Activated T-cell treated with anti-CD3 and anti-CD28 coated beads for 24 hours (primary cell): ENCODE measurements around the gene PATL1.
A peak's percentile ranks its signal among the peaks of the same experiment; 100 is the strongest.
"Not testable (repeated sequence)": the region's sequence is repeated elsewhere in the genome, so short reads cannot be mapped to it uniquely, and the experiment has no call there.

Experiments used
- DNase-seq: peaks from one replicate; pipeline ENCODE4 v3.0.0-alpha.2; 2020; ENCODE audit warnings: low read depth

PATL1 gene

DNA sequence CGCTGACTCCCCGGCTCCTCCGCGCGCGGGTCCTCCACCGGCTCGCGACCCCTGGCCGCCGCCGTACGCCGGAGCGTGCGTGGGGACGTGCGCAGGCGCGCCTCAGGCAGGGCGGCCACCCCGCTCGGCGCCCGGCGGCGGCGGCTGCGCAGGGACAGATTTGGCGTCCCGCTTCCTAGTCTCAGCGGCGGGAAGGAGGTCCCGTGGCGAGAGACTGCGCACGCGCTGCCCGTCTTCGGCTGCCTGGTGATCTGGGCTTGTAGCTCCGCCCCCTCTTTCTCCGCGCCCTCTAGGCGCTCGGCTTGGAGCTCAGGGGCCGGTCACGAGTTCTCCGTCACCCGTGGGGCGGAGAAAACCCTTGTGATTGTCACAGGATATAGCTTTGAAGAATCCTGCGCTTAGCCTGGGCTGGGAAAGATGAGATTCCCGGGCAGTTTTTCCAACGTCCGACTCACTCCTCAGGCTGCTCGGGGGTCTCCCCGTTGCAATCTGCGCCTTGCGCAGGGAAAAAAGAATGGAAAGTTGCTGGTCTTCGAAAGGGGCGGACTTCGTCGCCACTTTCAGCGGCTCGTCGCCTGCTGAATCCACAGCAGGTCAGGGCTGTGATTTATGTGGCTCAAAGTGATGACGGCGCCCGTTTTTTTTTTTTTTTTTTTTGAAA is at the start of gene PATL1:
Gene PATL1, minus strand, starts transcription at position 88 of the 661 bp plus-strand sequence. CDS start 142 bp downstream, outside the sequence.
- peak; percentile 97 for DNase-seq

DNA sequence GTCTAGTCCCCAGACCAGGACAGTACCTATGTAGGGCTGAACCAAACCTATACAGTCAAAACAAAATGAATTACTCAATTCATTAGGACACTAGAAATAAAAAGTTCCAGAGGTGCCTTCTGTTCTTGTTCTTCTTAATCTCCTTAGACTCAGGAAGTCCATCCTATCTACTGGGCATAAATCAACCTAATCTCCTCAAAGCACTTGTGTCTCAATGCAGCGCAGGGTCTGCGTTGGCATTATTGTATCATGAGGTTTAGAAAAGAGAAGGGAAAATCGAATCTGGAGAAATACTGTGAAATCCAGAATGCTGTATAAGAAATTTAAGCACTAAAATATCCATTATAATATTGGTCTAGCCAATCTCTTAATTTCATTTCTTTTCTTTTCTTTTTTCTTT is 47.2 kb upstream of the PATL1 start:
- no peak for DNase-seq

DNA sequence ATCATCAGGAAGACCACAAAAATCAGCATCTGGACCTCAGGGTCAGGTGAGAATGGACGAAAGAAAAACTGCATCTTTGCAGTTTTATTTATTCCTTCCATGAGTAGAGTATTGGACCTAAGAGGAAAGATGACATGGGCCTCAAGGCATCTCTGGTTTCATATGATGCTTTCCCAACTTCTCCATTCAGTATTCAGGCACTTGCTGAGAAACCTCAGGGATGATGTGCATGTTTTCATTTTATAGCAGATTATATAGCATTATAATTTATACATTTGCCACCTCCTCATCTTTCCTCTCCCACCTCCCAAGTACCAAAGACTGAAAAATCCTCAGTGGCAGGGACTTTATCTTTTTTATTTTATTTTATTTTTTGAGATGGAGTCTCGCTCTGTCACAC is 44.9 kb upstream of the PATL1 start, which contains the start of gene OR10V1:
Gene OR10V1, minus strand, starts transcription at position 101 of the 400 bp plus-strand sequence. Its CDS starts 0 bp downstream, at position 101.
- no peak for DNase-seq

DNA sequence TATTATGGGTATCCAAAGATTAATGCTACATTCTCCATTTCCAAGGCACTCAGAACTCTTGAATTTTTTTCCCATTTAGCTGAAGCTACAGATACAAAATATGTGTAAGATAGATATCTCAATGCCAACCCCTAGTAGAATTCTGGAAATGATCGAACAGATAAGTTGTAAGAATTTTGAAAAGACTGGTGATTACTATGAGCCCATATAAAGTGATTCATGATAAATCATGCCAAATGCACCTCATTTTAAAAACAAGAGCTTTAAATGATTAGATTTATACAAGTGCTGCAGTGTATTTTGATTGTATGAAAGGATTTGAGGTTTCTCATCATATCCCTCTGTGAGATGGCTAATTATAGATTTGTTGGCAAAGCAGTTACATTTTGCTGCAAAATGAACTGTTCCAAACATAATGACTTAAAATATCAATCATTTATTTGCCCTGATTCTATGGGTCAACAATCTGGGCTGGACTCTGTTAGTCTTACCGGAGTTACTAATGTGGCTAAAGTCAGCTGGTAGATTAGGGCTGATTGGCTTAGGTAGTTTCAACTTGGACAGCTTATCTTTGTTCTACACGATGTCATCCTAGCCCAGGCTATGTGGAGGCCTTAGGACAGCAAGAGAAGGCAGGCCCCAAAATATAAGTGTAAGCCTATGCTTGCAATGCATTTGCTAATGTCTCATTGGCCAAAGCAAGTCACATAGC is 41.5 kb upstream of the PATL1 start:
- DNase-seq, result no peak

- DNase-seq, result no peak
These were observed 39.7 kb upstream of the PATL1 start for GRCh38 chr11:59708537-59708936.

DNA sequence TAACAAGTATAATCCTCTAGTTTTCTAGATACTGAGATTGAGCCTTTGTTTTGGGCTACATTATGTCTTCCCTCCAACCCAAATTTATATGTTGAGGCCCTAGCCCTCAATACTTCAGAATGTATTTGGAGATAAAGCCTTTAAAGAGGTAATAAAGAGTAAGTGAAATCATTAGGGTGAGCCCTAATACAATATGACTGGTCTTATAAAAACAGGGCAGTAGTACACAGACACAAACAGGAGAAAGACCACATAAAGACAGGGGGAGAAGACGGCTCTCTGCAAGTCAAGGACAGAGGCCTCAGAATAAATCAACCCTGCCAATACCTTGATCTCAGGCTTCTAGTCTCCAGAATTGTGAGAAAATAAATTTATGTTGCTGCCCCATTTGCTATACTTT is 38.5 kb upstream of the PATL1 start:
- no peak for DNase-seq

- DNase-seq, result no peak
These were observed 37.9 kb upstream of the PATL1 start for GRCh38 chr11:59706518-59707285.

DNA sequence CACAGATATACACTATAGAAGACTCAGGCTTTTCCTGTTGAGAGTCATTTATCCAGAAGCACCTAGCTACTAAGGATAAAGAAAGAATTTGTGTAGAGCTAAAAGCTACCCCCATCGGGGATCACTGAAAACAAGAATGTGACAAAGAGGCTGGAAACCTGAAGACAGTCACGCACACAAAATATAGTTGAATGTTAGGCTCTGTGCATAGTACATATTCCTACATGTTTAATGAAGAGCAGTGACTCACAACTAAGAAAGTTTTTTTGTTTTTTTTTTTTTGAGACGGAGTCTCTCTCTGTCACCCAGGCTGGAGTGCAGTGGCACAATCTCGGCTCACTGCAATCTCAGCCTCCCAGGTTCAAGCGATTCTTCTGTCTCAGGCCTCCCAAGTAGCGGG is 36.5 kb upstream of the PATL1 start:
- no peak for DNase-seq

- not testable (repeated sequence) for DNase-seq
These were observed 34.7 kb upstream of the PATL1 start for GRCh38 chr11:59703515-59703914.

DNA sequence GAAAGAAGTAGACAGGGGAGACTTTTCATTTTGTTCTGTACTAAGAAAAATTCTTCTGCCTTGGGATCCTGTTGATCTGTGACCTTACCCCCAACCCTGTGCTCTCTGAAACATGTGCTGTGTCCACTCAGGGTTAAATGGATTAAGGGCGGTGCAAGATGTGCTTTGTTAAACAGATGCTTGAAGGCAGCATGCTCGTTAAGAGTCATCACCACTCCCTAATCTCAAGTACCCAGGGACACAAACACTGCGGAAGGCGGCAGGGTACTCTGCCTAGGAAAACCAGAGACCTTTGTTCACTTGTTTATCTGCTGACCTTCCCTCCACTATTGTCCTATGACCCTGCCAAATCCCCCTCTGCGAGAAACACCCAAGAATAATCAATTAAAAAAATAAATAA is 31.3 kb upstream of the PATL1 start:
- DNase-seq, result not testable (repeated sequence)

GRCh38 chr11:59698506-59698905 is 29.7 kb upstream of the PATL1 start:
- DNase-seq, result no peak

- no peak for DNase-seq
These were observed 24.1 kb upstream of the PATL1 start for GRCh38 chr11:59692915-59693314.

- no peak for DNase-seq
These were observed 22.3 kb upstream of the PATL1 start for GRCh38 chr11:59691156-59691555.

DNA sequence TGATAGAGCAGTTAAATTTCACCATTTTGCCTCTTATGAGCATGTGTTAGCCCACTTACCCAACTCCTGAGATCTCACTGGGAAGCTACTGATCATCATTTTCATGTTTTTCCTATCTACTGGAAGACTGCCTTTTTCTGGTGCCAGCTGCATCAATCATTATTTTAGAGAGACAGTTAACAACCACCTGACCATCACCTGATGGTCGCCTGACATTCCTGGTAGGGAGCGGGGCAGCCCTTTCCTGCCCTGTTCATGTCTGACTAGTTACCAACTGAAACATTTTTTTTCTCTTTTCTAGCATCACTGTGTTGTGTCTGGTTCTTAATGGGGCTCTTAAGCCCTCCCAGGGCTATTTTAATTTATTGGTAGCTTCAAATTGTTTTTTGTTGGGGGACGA is 20.2 kb upstream of the PATL1 start:
- DNase-seq, result no peak

GRCh38 chr11:59681260-59681725 is 12.5 kb upstream of the PATL1 start:
- not testable (repeated sequence) for DNase-seq

DNA sequence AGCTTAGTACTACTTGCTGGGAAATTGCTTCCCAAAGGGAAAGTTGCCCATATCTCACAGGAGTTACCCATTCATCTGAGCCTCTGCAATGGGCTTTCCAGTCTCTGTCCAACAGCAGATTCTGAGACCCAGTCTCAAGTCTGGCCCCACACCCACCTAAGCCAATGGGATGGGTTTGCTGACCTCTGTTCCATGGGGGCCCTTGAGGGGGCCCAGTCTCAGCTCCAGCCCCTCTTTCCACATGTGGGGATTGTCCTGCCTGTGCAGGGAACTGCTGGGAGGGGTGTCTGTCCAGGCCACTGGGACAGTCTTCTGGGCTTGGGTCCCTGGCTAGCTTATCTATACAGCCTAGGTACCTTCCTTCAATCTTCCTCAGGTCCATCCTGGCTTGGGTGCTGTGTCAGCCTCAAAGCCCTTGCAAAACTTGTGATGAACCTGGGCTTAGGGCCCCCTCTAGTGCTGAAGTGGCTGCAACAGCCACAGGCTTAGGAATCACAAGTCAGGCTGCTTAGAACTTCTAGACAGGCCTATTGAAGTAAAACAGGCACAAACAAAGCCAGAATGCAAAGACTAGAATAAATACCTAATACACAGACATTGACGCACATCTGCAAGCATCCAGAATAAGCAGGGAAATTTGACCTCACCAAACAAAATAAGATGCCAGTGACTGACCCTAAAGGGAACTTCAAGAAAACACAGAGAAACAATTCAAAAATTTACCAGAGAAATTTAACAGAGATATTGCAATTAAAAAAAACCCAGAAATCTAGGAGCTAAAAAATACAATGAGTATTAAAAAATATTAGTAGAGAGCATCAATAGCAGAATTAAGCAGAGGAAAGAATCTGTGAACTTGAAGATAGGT is 11.7 kb upstream of the PATL1 start:
- peak; percentile 40 for DNase-seq

- DNase-seq, result no peak
These were observed 10.5 kb upstream of the PATL1 start for GRCh38 chr11:59679347-59679746.

DNA sequence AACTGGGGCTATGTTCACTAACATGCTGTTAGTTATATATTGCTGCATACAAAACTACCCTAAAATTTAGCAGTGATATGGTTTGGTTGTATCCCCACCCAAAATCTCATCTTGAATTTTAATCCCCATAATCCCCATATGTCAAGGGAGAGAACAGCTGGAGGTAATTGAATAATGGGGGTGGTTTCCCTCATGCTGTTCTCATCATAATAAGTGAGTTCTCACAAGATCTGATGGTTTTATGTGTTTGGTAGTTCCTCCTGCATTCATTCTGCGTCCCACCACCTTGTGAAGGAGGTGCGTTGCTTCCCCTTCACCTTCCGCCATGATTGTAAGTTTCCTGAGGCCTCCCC is 10.0 kb upstream of the PATL1 start:
- DNase-seq, result no peak

GRCh38 chr11:59678118-59678812 is 9.4 kb upstream of the PATL1 start:
- DNase-seq, result no peak

GRCh38 chr11:59676205-59676604 is 7.4 kb upstream of the PATL1 start:
- DNase-seq, result no peak

GRCh38 chr11:59674291-59674690 is 5.5 kb upstream of the PATL1 start:
- no peak for DNase-seq
